GM12892 (cell line): Measurements from ENCODE around the gene SDF2.

Source experiments
- POLR2A ChIP-seq: IDR thresholded peaks from 2 replicates; pipeline ENCODE4 v1.6.1; 2011; ENCODE audit warnings: low read depth, low read length, control low read depth
- POLR2AphosphoS5 ChIP-seq: IDR thresholded peaks from 2 replicates; pipeline ENCODE4 v1.6.1; 2011; ENCODE audit warnings: low read depth, low read length, control low read depth

- no peak for TF ChIP-seq POLR2AphosphoS5
- no peak for TF ChIP-seq POLR2A
Observed at GRCh38 chr17:28598389-28598788, 63.3 kb downstream of the SDF2 start.
